Caco-2 (cell line): Measurements from ENCODE around the gene CACNA1D. TPM values are rescaled to one million over a fixed set of nuclear protein-coding genes. Genes with fewer than 3 reads are reported as not detected.

Experiments used
- BruUV-seq: library from RNA; stranded (reverse); fragments of 400-500 nt; replicated peaks from 2 replicates; lab custom pipeline; 2021; lab: Mats Ljungman, UMichigan
- CTCF ChIA-PET: fragments of 300-600 bp; sonication (Branson Sonifier 250); formaldehyde crosslinking; loops from one replicate; lab custom pipeline; 2022; ENCODE audit warnings: antibody characterized with exemption; lab: Charles Lee
- POLR2A ChIA-PET: fragments of 300-600 bp; sonication (Branson Sonifier 250); formaldehyde crosslinking; loops from one replicate; lab custom pipeline; 2022; ENCODE audit warnings: antibody characterized with exemption; lab: Charles Lee
- DNase-seq, 2 experiments: peaks; one replicate each; pipeline versions ENCODE4 v3.0.0 to v3.0.0-alpha.2; 2020 to 2022
- H3K27me3 ChIP-seq: replicated peaks from 2 replicates; pipeline ENCODE4 v1.6.0; 2011; ENCODE audit warnings: low read length; ENCODE audit not compliant: control insufficient read depth, insufficient read depth
- H3K36me3 ChIP-seq: 2 replicates; pipeline ENCODE4 v1.5.1; 2011; ENCODE audit warnings: low read length; ENCODE audit not compliant: control insufficient read depth, insufficient read depth
- H3K4me1 ChIP-seq: fragments of 250-450 bp; sonication (Bioruptor Pico); 2 replicates; pipeline ENCODE4 v1.5.1; 2020; ENCODE audit warnings: mild to moderate bottlenecking
- H3K4me3 ChIP-seq: 2 replicates; pipeline ENCODE4 v1.5.1; 2011; ENCODE audit warnings: low read depth, mild to moderate bottlenecking, control low read depth, low read length
- H3K9me3 ChIP-seq: fragments of 250-450 bp; sonication (Bioruptor Pico); 2 replicates; pipeline ENCODE4 v1.5.1; 2020; ENCODE audit warnings: mild to moderate bottlenecking, moderate library complexity
- H3K27ac Mint-ChIP-seq: one replicate; pipeline ENCODE4 v1.8.0; 2022; ENCODE audit warnings: mixed read lengths; ENCODE audit not compliant: unreplicated experiment
- H3K27me3 Mint-ChIP-seq: one replicate; pipeline ENCODE4 v1.8.0; 2022; ENCODE audit warnings: mixed read lengths; ENCODE audit not compliant: insufficient read depth, unreplicated experiment
- H3K36me3 Mint-ChIP-seq: one replicate; pipeline ENCODE4 v1.8.0; 2022; ENCODE audit warnings: mild to moderate bottlenecking, mixed read lengths; ENCODE audit not compliant: insufficient read depth, unreplicated experiment
- H3K4me1 Mint-ChIP-seq: one replicate; pipeline ENCODE4 v1.8.0; 2022; ENCODE audit warnings: low read depth, mixed read lengths; ENCODE audit not compliant: unreplicated experiment
- H3K4me3 Mint-ChIP-seq: one replicate; pipeline ENCODE4 v1.8.0; 2022; ENCODE audit warnings: mild to moderate bottlenecking, moderate library complexity, mixed read lengths; ENCODE audit not compliant: unreplicated experiment
- H3K9me3 Mint-ChIP-seq: one replicate; pipeline ENCODE4 v1.8.0; 2022; ENCODE audit warnings: mixed read lengths; ENCODE audit not compliant: unreplicated experiment
- intact Hi-C: fragments of 100-400 bp; cut with micrococcal nuclease; formaldehyde crosslinking; loops from one replicate; pipeline ENCODE4 v1.10.0; 2022; ENCODE audit not compliant: unreplicated experiment
- total RNA-seq: library from RNA; stranded (reverse); gene quantifications from 2 replicates; pipeline ENCODE4 v1.2.3, GENCODE V29; 2022
- TF ChIP-seq, protein P1 (sequence below), 2 experiments: fragments of 200-600 bp in 1 of 2; IDR thresholded peaks; 1 replicate in 1 of 2; 2 replicates in 1 of 2; pipeline versions ENCODE4 v1.5.1 to v1.8.0; 2011 to 2022; ENCODE audit warnings: antibody characterized with exemption in 1 of 2, control low read depth in 1 of 2, inconsistent platforms in 1 of 2, low read depth in 1 of 2, low read length in 1 of 2, mild to moderate bottlenecking in 1 of 2, moderate library complexity in 1 of 2; ENCODE audit not compliant: insufficient read depth in 1 of 2, severe bottlenecking in 1 of 2, unreplicated experiment in 1 of 2

Gene CACNA1D
- total RNA-seq, 1 experiment from 2014 or later: 13.3 TPM

DNA sequence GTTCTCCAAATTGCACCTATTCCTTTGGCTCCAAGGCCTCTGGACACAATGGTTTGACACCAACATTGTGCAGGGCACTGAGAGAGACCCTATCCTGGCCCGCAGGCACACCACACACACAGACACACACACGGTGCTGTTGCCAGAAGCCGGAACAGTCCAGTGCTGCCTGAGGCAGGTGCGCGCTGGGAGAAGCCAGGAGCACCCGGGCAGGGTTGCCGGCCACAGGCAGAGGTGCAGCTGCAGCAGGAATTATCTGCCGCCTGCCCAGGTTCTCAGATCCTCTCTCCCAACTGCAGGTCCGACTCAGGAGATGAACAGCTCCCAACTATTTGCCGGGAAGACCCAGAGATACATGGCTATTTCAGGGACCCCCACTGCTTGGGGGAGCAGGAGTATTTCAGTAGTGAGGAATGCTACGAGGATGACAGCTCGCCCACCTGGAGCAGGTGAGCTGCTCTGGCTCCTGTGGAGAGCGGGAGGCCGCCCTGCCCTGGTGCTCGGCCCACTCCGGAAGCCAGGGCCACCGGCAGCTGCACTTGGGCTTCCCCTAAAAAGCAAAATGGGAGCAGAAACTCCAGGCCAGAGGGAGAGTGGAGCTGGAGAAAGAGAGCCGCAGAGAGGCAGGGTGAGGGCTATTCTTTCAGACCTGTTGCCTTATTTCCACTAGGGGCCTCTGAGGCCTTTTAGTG is 308.9 kb downstream of the CACNA1D start:
- POLR2A ChIA-PET: no interaction called here
- peaks cover 30% of the 10 kb centered on the region for H3K4me1 ChIP-seq
- no peaks in the 10 kb centered on the region for H3K9me3 ChIP-seq
- H3K4me3 ChIP-seq: no peak overlapping the region
- no peaks in the 10 kb centered on the region for H3K27me3 ChIP-seq
- no peak overlapping the region for H3K4me3 Mint-ChIP-seq
- intact Hi-C loops: no loop called here
- no peak overlapping the region for H3K27ac Mint-ChIP-seq
- DNase-seq: no peak
- H3K36me3 ChIP-seq: no peaks in the 10 kb centered on the region
- TF ChIP-seq, protein P1, sequence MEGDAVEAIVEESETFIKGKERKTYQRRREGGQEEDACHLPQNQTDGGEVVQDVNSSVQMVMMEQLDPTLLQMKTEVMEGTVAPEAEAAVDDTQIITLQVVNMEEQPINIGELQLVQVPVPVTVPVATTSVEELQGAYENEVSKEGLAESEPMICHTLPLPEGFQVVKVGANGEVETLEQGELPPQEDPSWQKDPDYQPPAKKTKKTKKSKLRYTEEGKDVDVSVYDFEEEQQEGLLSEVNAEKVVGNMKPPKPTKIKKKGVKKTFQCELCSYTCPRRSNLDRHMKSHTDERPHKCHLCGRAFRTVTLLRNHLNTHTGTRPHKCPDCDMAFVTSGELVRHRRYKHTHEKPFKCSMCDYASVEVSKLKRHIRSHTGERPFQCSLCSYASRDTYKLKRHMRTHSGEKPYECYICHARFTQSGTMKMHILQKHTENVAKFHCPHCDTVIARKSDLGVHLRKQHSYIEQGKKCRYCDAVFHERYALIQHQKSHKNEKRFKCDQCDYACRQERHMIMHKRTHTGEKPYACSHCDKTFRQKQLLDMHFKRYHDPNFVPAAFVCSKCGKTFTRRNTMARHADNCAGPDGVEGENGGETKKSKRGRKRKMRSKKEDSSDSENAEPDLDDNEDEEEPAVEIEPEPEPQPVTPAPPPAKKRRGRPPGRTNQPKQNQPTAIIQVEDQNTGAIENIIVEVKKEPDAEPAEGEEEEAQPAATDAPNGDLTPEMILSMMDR (IDR thresholded peaks at IDR 0.05; ENCODE audit: insufficient read depth in 1 of 2, low read depth in 1 of 2, low read length in 1 of 2, severe bottlenecking in 1 of 2, unreplicated experiment in 1 of 2): no peak
- CTCF ChIA-PET: no interaction called here
- H3K9me3 Mint-ChIP-seq: no peaks in the 10 kb centered on the region
- no peaks in the 10 kb centered on the region for H3K27me3 Mint-ChIP-seq
- H3K4me1 Mint-ChIP-seq: peaks cover 20% of the 10 kb centered on the region
- BruUV-seq: no TSS peak
- H3K36me3 Mint-ChIP-seq: no peaks in the 10 kb centered on the region

GRCh38 chr3:53803816-53804695 is 309.6 kb downstream of the CACNA1D start:
- Mint-ChIP-seq H3K36me3 (no peaks in the 10 kb centered on the region), H3K4me3 (no peak overlapping the region), H3K9me3 (no peaks in the 10 kb centered on the region), H3K4me1 (peaks cover 20% of the 10 kb centered on the region), H3K27me3 (no peaks in the 10 kb centered on the region), H3K27ac (peak overlapping the region; percentile 37)
- intact Hi-C loops: loop anchor here (2.0 kb wide), 1 partner anchor 75 kb away; no protein-coding TSS in a partner anchor
- no peak for DNase-seq
- H3K27me3 ChIP-seq: no peaks in the 10 kb centered on the region
- H3K9me3 ChIP-seq: no peaks in the 10 kb centered on the region
- no peak overlapping the region for H3K4me3 ChIP-seq
- H3K36me3 ChIP-seq: no peaks in the 10 kb centered on the region
- peaks cover 30% of the 10 kb centered on the region for H3K4me1 ChIP-seq
- POLR2A ChIA-PET: no interaction called here
- no TSS peak for BruUV-seq
- CTCF ChIA-PET: no interaction called here
- TF ChIP-seq, protein P1 (IDR thresholded peaks at IDR 0.05; ENCODE audit: insufficient read depth in 1 of 2, low read depth in 1 of 2, low read length in 1 of 2, severe bottlenecking in 1 of 2, unreplicated experiment in 1 of 2): no peak

DNA sequence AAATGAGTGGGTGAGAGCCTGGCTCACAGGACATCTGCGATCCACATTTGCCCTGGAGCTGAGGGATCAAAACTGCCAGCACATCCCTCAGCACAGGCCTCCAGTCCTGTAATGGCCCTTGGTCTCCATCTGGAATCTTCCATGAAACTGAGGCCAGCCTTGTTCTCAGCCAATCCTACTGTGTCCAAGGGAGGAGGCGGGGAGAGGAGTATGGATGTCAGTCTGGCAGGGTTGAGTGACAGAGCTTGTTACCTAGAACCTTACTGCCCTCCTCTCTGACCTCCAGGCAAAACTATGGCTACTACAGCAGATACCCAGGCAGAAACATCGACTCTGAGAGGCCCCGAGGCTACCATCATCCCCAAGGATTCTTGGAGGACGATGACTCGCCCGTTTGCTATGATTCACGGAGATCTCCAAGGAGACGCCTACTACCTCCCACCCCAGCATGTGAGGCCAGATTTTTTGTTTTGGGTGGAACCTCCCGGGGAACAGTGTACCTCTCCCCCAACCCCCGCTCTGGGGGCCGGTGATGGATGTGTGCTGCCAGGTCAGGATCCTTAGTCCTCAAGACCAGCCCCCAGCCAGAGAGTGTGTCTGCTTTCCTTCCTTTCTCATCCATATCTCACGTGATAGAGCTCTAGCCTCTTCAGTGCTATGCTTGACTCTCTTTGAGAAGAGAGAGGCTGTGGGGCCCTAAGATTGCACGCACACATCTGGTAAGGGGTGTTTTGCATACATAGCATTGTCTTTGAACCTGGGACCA is 310.5 kb downstream of the CACNA1D start:
- Histone ChIP-seq H3K4me1 (peaks cover 27% of the 10 kb centered on the region), H3K27me3 (no peaks in the 10 kb centered on the region), H3K36me3 (no peaks in the 10 kb centered on the region), H3K4me3 (no peak overlapping the region), H3K9me3 (no peaks in the 10 kb centered on the region)
- TF ChIP-seq, protein P1 (IDR thresholded peaks at IDR 0.05; ENCODE audit: insufficient read depth in 1 of 2, low read depth in 1 of 2, low read length in 1 of 2, severe bottlenecking in 1 of 2, unreplicated experiment in 1 of 2): no peak
- H3K27me3 Mint-ChIP-seq: no peaks in the 10 kb centered on the region
- H3K4me3 Mint-ChIP-seq: no peak overlapping the region
- H3K27ac Mint-ChIP-seq: peak overlapping the region; percentile 37
- no TSS peak for BruUV-seq
- peak; percentile 47 to 73 for DNase-seq
- no peaks in the 10 kb centered on the region for H3K36me3 Mint-ChIP-seq
- H3K9me3 Mint-ChIP-seq: no peaks in the 10 kb centered on the region
- ChIA-PET CTCF (no interaction called here), POLR2A (no interaction called here)
- peaks cover 20% of the 10 kb centered on the region for H3K4me1 Mint-ChIP-seq
- intact Hi-C loops: loop anchor here (2.0 kb wide), 1 partner anchor 76 kb away; no protein-coding TSS in a partner anchor
